GM12892 (cell line): Measurements from ENCODE around the gene OSER1.

Experiments
- POLR2A ChIP-seq: IDR thresholded peaks from 2 replicates; pipeline ENCODE4 v1.6.1; 2011; ENCODE audit warnings: low read depth, low read length, control low read depth
- POLR2AphosphoS5 ChIP-seq: IDR thresholded peaks from 2 replicates; pipeline ENCODE4 v1.6.1; 2011; ENCODE audit warnings: low read depth, low read length, control low read depth
- TAF1 ChIP-seq: IDR thresholded peaks from 2 replicates; pipeline ENCODE4 v1.6.1; 2011; ENCODE audit warnings: low read depth, mild to moderate bottlenecking, control low read depth, low read length, borderline replicate concordance

GRCh38 chr20:44248410-44248759, 37.8 kb upstream of the OSER1 start:
- TF ChIP-seq POLR2AphosphoS5 (no peak), TAF1 (no peak), POLR2A (no peak)
